GM19328 (cell line): ENCODE results near the gene FZD8.
"Not testable (repeated sequence)": the region's sequence is repeated elsewhere in the genome, so short reads cannot be mapped to it uniquely, and the experiment has no call there.

ENCODE experiments used
- ATAC-seq: cut with Tn5 transposase; IDR thresholded peaks from one replicate; pipeline ENCODE4 v1.9.1; 2021; ENCODE audit warnings: mild to moderate bottlenecking, moderate library complexity; ENCODE audit not compliant: unreplicated experiment

The FZD8 gene

DNA sequence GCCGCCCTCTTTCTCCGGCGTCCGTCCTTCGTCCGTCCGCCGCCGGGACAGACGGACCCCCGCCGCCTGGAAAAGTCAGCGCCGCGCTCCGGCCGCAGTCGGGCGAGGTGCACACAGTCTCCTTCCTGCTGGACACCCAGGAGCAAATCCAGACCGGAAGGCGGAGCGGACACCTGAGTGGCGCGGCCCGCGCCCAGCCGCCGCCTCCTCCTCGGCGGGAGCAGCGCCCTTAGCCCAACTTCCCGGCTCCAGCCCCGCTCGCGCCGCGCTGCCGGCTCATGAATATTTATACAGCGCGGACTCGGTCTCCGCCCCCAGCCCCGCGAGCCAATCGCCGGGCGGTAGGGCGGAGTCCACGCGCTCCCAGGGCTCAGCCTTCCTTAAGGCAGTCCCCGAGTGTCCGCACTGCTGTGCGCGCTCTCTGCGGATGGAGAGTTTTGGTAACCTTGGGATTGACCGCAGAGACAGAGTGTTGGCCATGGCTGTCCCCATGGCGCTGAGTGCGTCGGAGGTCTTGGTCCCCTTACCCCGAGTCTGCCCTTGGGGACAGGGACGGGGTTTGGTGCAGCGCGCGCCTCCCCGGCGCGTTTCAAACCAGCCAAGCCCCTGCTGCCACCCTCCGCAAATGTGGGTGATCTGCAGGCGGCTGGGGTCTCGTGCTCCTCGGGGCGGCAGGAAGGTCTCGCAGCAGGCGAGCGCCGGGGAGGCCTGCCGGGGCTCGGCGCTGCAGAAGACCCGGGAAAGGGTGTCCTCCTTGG, at the start of gene FZD8:
Gene FZD8, minus strand, starts transcription at position 262 of the 758 bp plus-strand sequence. CDS start 867 bp downstream, outside the sequence.
- peak; percentile 95 for ATAC-seq

- no peak for ATAC-seq
These were observed 49.6 kb upstream of the FZD8 start for GRCh38 chr10:35691522-35692236.

- no peak for ATAC-seq
These were observed 48.4 kb upstream of the FZD8 start for GRCh38 chr10:35690534-35690933.

DNA sequence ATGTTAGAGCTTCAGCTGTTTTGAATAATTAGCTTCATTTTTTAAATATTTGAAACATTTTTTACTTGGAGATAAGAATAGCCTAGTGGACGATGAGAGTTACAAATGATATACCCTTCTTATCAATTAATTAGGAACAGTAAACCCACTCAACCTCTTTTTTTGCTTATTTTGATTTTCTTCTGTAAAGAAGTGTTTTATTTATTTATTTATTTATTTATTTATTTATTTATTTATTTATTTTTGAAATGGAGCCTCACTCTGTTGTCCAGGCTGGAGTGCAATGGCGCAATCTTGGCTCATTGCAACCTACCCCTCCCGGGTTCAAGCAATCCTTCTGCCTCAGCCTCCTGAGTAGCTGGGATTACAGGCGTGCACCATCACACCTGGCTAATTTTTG, 43.8 kb upstream of the FZD8 start:
- not testable (repeated sequence) for ATAC-seq

GRCh38 chr10:35685402-35685801, 43.3 kb upstream of the FZD8 start:
- ATAC-seq: no peak

DNA sequence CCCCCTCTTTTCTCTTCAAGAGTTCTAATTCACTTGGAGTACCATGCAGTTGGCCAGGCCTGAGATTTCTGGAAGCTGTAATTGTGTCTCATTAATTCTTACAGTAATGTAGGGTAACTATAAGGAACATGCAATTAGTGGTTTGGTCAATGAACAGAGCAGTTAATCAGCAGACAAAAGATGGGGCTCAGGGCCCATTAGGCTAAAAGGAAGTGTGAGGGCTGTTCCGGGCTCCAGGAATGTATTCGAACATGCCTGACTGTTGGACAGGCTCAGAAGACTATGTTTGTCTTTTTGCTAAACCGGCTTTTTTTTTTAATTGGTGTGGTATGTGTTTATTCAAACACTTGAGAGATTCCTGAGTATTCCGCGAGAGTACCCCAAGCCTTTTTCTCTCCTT, 42.5 kb upstream of the FZD8 start:
- no peak for ATAC-seq

GRCh38 chr10:35675846-35676245, 33.8 kb upstream of the FZD8 start:
- ATAC-seq: no peak

DNA sequence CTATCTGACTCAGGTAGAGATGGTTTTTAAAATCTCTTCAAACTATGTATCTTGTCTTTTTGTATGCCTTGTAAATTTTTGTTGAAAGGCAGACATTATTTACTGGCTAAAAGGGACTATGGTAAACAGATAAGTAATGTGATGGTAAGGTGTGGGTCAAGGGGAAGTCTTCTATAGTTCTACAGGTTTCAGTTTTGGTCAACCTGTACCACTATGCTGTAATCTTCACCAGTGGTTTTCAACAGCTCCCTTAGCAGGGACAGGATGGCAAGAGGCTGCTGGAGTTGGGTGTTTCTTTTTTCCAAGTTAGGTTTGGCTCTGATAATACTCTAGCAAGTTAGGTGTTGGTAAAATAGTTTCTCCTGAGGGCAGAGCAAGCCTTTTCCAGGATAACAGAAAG, 32.7 kb upstream of the FZD8 start:
- ATAC-seq: no peak

GRCh38 chr10:35668865-35669650, 27.0 kb upstream of the FZD8 start:
- ATAC-seq: no peak

DNA sequence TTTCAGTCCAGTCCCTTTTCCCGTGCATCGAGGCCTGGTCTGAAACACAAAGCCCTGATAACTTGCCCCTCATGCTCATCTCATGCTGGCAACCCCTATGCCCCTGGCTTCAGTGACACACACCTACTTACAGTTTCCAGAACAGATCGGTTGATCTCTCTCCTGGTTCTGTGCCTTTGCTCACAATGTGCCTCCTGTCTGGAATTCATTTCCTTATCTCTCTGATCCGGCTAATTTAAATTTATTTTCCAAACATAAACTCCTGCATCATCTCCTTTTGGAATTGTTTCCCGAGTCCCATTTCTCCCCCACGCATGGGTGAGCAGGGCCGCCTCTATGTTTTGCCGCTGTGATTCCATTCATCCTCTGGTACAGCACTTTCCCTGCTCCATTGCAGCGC, 25.9 kb upstream of the FZD8 start:
- ATAC-seq: no peak

DNA sequence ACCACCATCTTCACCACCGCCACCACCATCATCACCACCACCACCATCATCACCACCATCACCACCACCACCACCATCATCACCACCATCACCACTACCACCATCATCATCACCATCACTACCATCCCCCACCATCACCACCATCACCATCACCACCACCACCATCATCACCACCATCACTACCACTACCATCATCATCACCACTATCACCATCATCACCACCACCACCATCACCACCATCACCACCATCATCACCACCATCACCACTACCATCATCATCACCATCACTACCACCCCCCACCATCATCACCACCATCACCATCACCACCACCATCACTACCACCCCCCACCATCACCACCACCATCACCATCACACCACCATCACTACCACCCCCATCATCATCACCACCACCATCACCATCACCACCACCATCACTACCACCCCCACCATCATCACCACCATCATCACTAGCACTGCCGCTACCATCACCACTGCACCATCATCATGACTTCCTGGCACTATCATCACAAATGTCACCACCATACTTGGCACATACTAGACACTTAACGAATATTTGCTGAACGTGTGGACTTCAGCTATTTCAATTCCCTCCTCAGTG, 25.3 kb upstream of the FZD8 start:
- ATAC-seq: no peak

DNA sequence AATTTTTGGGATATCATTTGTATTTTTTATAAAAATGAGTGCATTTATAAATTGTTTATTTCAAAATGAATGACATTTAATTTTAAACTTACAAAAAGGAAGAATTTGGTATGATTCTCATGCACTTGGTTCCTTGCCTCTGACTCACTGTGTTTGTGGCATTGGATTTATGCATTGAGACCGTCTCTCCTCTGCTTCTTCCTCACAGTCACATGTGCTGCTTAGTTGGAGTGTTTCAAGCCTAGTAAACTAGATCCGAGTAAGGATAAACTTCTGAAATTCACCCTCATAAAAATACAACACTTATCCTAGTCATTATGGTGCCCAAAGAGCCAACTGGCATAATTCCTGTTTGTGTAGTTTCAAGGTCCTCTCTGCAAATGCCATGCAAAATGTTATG, 19.1 kb upstream of the FZD8 start:
- no peak for ATAC-seq

- no peak for ATAC-seq
These were observed 17.4 kb upstream of the FZD8 start for GRCh38 chr10:35659456-35659855.

DNA sequence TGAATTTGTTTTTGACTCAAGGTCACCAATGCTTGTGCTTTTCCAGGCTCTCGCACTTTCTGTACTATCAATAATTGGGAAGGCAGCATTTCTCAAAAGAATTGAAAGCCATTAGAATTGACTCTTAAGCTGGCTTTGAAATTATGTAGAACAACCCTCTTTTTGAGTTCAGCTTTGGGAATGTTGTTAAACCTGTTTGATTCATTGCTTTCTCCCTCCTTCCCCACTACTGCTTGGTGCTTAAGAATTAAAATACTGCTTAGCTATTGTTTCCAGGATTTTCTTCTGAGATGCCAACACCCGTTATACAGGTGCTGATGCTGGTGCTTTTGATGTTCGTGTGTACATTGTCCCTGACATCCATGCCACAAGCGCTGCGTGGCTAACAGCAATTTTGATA, 15.5 kb upstream of the FZD8 start:
- no peak for ATAC-seq

DNA sequence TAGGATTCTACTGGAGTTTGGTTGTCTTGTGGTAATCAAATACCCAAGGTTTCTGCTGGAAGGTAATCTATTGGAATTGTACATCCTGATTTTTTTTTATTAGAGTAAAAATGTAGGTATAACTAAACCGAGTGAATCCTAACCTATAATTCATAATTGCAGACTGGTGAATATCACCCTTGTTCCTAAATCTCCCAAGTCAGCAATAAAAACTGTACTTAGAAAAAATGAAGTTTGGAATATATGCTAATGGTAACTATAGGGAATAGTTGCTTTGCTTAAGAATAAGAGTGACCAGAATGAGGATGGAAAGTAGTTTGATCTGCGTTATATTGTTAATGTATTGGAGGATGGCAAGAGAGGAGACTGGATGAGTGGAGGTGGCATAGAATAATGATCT, 10.7 kb upstream of the FZD8 start:
- ATAC-seq: no peak

GRCh38 chr10:35650894-35651293, 8.8 kb upstream of the FZD8 start:
- no peak for ATAC-seq

DNA sequence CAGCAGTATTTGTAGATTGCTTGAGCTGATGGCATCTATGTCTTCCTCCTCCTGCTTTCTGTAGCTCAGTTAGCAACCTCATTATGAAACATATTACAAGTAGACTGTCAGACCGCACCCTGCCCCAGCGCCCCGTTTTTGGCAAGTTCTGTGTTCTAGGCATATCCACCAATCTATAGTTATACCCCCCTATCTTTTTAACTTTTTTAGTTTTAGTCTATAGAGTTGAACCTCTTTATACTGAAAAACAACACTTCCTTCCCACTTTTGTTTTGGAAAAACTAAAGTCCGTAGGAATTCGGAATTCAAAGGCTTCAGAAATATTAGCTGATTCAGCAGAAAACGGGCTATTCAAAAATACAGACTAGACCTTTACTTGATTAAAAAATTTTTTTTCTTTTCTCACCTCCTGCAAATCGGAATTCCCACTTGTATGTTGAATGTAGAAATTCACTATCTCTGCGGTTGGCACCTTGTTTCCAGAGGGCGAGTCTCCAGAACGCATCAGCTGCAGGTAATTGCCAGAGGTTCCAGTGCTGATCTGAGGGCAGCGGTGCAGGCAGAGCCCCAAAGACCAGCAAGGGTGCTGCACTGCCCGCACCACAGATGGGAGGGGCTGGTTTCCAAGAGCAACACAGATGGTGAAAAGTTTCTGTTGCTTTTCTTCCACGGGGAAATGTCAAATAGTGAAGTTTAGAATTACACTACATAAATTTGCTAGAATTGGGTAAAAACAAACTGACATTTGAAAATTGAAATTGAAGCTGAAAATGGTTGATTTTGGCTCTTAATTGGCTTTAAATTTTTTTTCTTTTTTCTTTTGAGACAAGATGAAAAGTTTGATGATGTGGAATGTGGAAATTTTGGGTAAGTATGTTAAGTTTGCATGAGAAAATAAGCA, 2.2 kb upstream of the FZD8 start:
- no peak for ATAC-seq

- ATAC-seq: no peak
These were observed 1.3 kb upstream of the FZD8 start for GRCh38 chr10:35643151-35644049.

GRCh38 chr10:35642793-35643114, 658 bp upstream of the FZD8 start:
- no peak for ATAC-seq
